ENCODE results near the gene MLEC.

- no peak for TF ChIP-seq POLR2A (IDR thresholded peaks at IDR 0.05)
- no peak for TF ChIP-seq CTCF (IDR thresholded peaks at IDR 0.05 in 4 of 5, conservative IDR thresholded peaks at IDR 0.05 in 1 of 5)
Observed at GRCh38 chr12:120674097-120674636, 12.8 kb upstream of the MLEC start.
